T-cell (primary cell): ENCODE data around the gene CCDC14. TPM values are rescaled to one million over a fixed set of nuclear protein-coding genes. Genes with fewer than 3 reads are reported as not detected.
"Not testable (repeated sequence)": the region's sequence is repeated elsewhere in the genome, so short reads cannot be mapped to it uniquely, and the experiment has no call there.

ENCODE experiments used
- ATAC-seq, 4 experiments: fragments of 200-7000 bp in 3 of 4; fragments of 150-1000 bp in 1 of 4; cut with Tn5 transposase; replicated peaks in 1 of 4; 1 replicate in 3 of 4; 2 replicates in 1 of 4; pipeline ENCODE4 v1.10.0; 2021; ENCODE audit warnings: moderate library complexity in 3 of 4, mild to moderate bottlenecking in 2 of 4, moderate number of reproducible peaks in 1 of 4
- CTCF ChIA-PET, 2 donors: fragments of 300-600 bp; sonication (Branson Sonifier 250); formaldehyde crosslinking; loops; one replicate each; lab custom pipeline; 2022; ENCODE audit warnings: antibody characterized with exemption in 2 of 2; lab: Charles Lee
- POLR2A ChIA-PET, 2 donors: fragments of 300-600 bp; sonication (Branson Sonifier 250); formaldehyde crosslinking; loops; one replicate each; lab custom pipeline; 2022; ENCODE audit warnings: antibody characterized with exemption in 2 of 2; lab: Charles Lee
- DNase-seq, 35 experiments: peaks; one replicate each; pipeline versions ENCODE4 v3.0.0 to v3.0.0-alpha.2; 2013 to 2023
- H3K27ac ChIP-seq: one replicate; pipeline ENCODE4 v1.5.1; 2013; ENCODE audit warnings: low read length
- H3K27me3 ChIP-seq, 2 experiments: replicated peaks in 1 of 2; 1 replicate in 1 of 2; 2 replicates in 1 of 2; pipeline versions ENCODE4 v1.6.1 to v1.7.0; 2013; ENCODE audit warnings: low read length in 1 of 2, mixed read lengths in 1 of 2; ENCODE audit not compliant: control insufficient read depth in 2 of 2, insufficient read depth in 2 of 2; ENCODE audit errors: extremely low read depth in 1 of 2
- H3K36me3 ChIP-seq, 2 donors: 1 replicate in 1 of 2; 2 replicates in 1 of 2; pipeline versions ENCODE4 v1.6.1 to v1.7.0; 2013; ENCODE audit warnings: low read length in 1 of 2; ENCODE audit not compliant: control insufficient read depth in 2 of 2, insufficient read depth in 1 of 2; ENCODE audit errors: extremely low read depth in 1 of 2
- H3K4me1 ChIP-seq, 2 experiments: 1 replicate in 1 of 2; 2 replicates in 1 of 2; pipeline versions ENCODE4 v1.6.1 to v1.7.0; 2013; ENCODE audit warnings: low read length in 2 of 2, mixed read lengths in 1 of 2; ENCODE audit not compliant: insufficient read depth in 2 of 2, control insufficient read depth in 1 of 2; ENCODE audit errors: extremely low read depth in 1 of 2
- H3K4me3 ChIP-seq, 2 donors: 1 replicate in 1 of 2; 2 replicates in 1 of 2; pipeline versions ENCODE4 v1.5.1 to v1.7.0; 2013; ENCODE audit warnings: mild to moderate bottlenecking in 2 of 2, low read length in 1 of 2, moderate library complexity in 1 of 2; ENCODE audit not compliant: control insufficient read depth in 1 of 2; ENCODE audit errors: extremely low read depth in 1 of 2
- H3K9me3 ChIP-seq: 2 replicates; pipeline ENCODE4 v1.7.0; 2013
- H3K27ac Mint-ChIP-seq, 2 donors: one replicate each; pipeline ENCODE4 v1.8.0; 2020 to 2021; ENCODE audit warnings: mild to moderate bottlenecking in 2 of 2, mixed read lengths in 2 of 2
- H3K27me3 Mint-ChIP-seq, 2 donors: one replicate each; pipeline ENCODE4 v1.8.0; 2021 to 2022; ENCODE audit warnings: mixed read lengths in 2 of 2
- H3K36me3 Mint-ChIP-seq: one replicate; pipeline ENCODE4 v1.8.0; 2021; ENCODE audit warnings: mixed read lengths
- H3K4me1 Mint-ChIP-seq, 3 donors: one replicate each; pipeline ENCODE4 v1.8.0; 2020 to 2022; ENCODE audit warnings: mixed read lengths in 3 of 3, mild to moderate bottlenecking in 1 of 3
- H3K4me3 Mint-ChIP-seq, 3 donors: one replicate each; pipeline ENCODE4 v1.8.0; 2020 to 2022; ENCODE audit warnings: mild to moderate bottlenecking in 3 of 3, mixed read lengths in 3 of 3, moderate library complexity in 3 of 3
- H3K9me3 Mint-ChIP-seq, 3 donors: one replicate each; pipeline ENCODE4 v1.8.0; 2020 to 2022; ENCODE audit warnings: mixed read lengths in 3 of 3
- WGBS: methylation state at CpG from one replicate; pipeline ENCODE4 v1.1.5; 2013; ENCODE audit warnings: missing lambda C conversion rate; ENCODE audit not compliant: insufficient coverage; 5-methylcytosine and 5-hydroxymethylcytosine counted together
- total RNA-seq, 35 experiments: library from RNA in 6 of 35; stranded (reverse) in 6 of 35; fragments of 120-200 nt in 1 of 35; gene quantifications; one replicate each; pipeline versions ENCODE4 v1.2.1 to v1.2.4 and lab custom pipeline; 2013 to 2026

Gene CCDC14
- total RNA-seq, 5 donors from 2014 or later (not counting 1 experiment from before 2014, with no cell fraction given), result 27.0 to 43.9 (median 28.6) TPM

- ChIA-PET CTCF (no interaction called here), POLR2A (interaction anchor here in 1 of 2 donors (0.7 kb wide), 1 partner anchor 735 kb away, joined by 4 read pairs; no protein-coding TSS in a partner anchor)
- 82% methylated on average over 5 of the region's 5 CpGs for WGBS
- H3K36me3 ChIP-seq, result no peaks in the 10 kb centered on the region
- H3K27ac ChIP-seq, result no peak overlapping the region
- H3K4me3 ChIP-seq, result no peak overlapping the region
- Mint-ChIP-seq H3K4me3 (no peak overlapping the region), H3K36me3 (no peaks in the 10 kb centered on the region), H3K9me3 (no peaks in the 10 kb centered on the region), H3K4me1 (no peaks in the 10 kb centered on the region), H3K27me3 (peaks cover 9 to 20% of the 10 kb centered on the region in 2 donors), H3K27ac (no peak overlapping the region)
- peaks cover 0 to 3% of the 10 kb centered on the region in 2 experiments for H3K27me3 ChIP-seq
- no peaks in the 10 kb centered on the region for H3K4me1 ChIP-seq
- H3K9me3 ChIP-seq, result no peaks in the 10 kb centered on the region
- no peak for ATAC-seq
- DNase-seq, result no peak
Measured at GRCh38 chr3:123899300-123899865, 61.6 kb downstream of the CCDC14 start.

DNA sequence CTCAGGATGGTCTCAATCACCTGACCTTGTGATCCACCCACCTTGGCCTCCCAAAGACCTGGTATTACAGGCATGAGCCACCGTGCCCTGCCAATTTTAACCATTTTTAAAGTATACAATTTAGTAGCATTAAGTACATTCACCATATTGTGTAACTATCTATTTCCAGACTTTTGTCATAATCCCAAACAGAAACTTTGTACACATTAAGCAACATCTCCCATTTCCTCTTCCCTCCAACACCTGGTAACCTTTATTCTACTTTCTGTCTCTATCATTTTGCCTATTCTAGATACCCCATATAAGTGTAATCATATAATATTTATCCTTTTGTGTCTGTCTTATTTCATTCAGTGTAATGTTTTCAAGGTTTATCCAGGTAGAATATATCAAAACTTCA lies 68.0 kb downstream of the CCDC14 start:
- ATAC-seq (no peak), DNase-seq (no peak)
- peaks cover 0 to 3% of the 10 kb centered on the region in 2 experiments for H3K27me3 ChIP-seq
- Mint-ChIP-seq H3K4me3 (no peak overlapping the region), H3K27ac (no peak overlapping the region), H3K36me3 (no peaks in the 10 kb centered on the region), H3K27me3 (peaks cover 16 to 23% of the 10 kb centered on the region in 2 donors), H3K4me1 (no peaks in the 10 kb centered on the region), H3K9me3 (peaks cover 7 to 17% (median 10%) of the 10 kb centered on the region in 3 donors)
- no peak overlapping the region for H3K27ac ChIP-seq
- H3K9me3 ChIP-seq, result no peaks in the 10 kb centered on the region
- no peaks in the 10 kb centered on the region for H3K4me1 ChIP-seq
- POLR2A ChIA-PET, result no interaction called here
- H3K36me3 ChIP-seq, result no peaks in the 10 kb centered on the region
- CTCF ChIA-PET, result no interaction called here
- no CpG with 5 or more reads among the region's 1 CpG for WGBS
- no peak overlapping the region for H3K4me3 ChIP-seq

- Histone ChIP-seq H3K9me3 (no peaks in the 10 kb centered on the region), H3K4me3 (no peak overlapping the region), H3K36me3 (no peaks in the 10 kb centered on the region), H3K4me1 (no peaks in the 10 kb centered on the region), H3K27me3 (peaks cover 0 to 3% of the 10 kb centered on the region in 2 experiments), H3K27ac (no peak overlapping the region)
- ATAC-seq, result no peak
- ChIA-PET CTCF (no interaction called here), POLR2A (no interaction called here)
- Mint-ChIP-seq H3K9me3 (peaks cover 7 to 17% (median 10%) of the 10 kb centered on the region in 3 donors), H3K27me3 (peaks cover 18 to 22% of the 10 kb centered on the region in 2 donors), H3K27ac (no peak overlapping the region), H3K36me3 (no peaks in the 10 kb centered on the region), H3K4me3 (no peak overlapping the region), H3K4me1 (no peaks in the 10 kb centered on the region)
- WGBS, result 33% methylated on average over 1 of the region's 1 CpG
- no peak for DNase-seq
Measured at GRCh38 chr3:123892195-123892594, 68.8 kb downstream of the CCDC14 start.

DNA sequence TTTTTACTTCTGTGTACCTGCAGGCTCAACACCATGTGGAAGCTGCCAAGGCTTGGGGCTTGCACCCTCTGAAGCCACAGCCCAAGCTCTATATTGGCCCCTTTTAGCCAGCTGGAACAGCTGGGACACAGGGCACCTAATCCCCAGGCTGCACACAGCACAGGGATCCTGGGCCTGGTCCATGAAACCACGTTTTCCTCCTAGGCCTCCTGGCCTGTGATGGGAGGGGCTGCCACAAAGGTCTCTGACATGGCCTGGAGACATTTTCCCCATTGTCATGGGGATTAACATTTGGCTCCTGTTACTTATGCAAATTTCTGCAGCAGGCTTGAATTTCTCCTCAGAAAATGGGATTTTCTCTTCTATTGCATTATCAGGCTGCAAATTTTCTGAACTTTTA lies 70.0 kb downstream of the CCDC14 start:
- CTCF ChIA-PET, H3K4me3 Mint-ChIP-seq, POLR2A ChIA-PET, H3K4me3 ChIP-seq, H3K9me3 ChIP-seq, DNase-seq, H3K36me3 ChIP-seq, H3K27ac Mint-ChIP-seq, H3K4me1 ChIP-seq, H3K27me3 ChIP-seq, H3K4me1 Mint-ChIP-seq, ATAC-seq, H3K36me3 Mint-ChIP-seq, H3K27ac ChIP-seq: not testable (repeated sequence)
- H3K27me3 Mint-ChIP-seq, result peaks cover 25 to 26% of the 10 kb centered on the region in 2 donors
- WGBS, result 50% methylated on average over 1 of the region's 1 CpG
- peaks cover 7 to 17% (median 10%) of the 10 kb centered on the region in 3 donors for H3K9me3 Mint-ChIP-seq

- H3K4me1 Mint-ChIP-seq, result not testable (repeated sequence)
- H3K27me3 Mint-ChIP-seq, result peaks cover 31 to 32% of the 10 kb centered on the region in 2 donors
Measured at GRCh38 chr3:123890162-123890561, 70.9 kb downstream of the CCDC14 start.

DNA sequence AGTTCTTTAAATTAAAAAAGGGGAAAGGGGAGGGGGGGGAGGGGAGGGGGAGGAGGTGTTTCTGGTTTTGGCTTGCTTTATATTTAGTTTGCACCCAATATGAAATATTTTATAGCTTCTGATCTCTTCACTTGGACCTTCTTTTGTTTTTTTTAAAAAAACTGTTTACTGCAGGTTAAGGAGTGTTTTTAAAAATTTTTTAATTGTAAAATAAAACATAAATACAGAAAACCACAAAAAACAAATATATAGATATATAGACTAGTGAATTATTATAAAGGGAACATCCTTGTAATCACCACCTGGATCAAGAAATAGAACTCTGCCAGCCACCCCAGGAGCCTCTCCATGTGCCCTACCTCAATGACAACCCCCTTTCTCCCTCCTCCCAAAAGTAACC lies 76.0 kb downstream of the CCDC14 start:
- ChIA-PET CTCF (no interaction called here), POLR2A (no interaction called here)
- Histone ChIP-seq H3K36me3 (no peaks in the 10 kb centered on the region), H3K9me3 (no peaks in the 10 kb centered on the region), H3K27me3 (peaks cover 0 to 37% of the 10 kb centered on the region in 2 experiments), H3K4me1 (peaks cover 0 to 11% of the 10 kb centered on the region in 2 experiments), H3K4me3 (no peak overlapping the region), H3K27ac (no peak overlapping the region)
- H3K4me1 Mint-ChIP-seq, result peaks cover 9 to 20% (median 15%) of the 10 kb centered on the region in 3 donors
- H3K9me3 Mint-ChIP-seq, result peaks cover 0 to 4% (median 0%) of the 10 kb centered on the region in 3 donors
- ATAC-seq (no peak), DNase-seq (no peak)
- peaks cover 61 to 69% of the 10 kb centered on the region in 2 donors for H3K27me3 Mint-ChIP-seq
- no peak overlapping the region for H3K27ac Mint-ChIP-seq
- peak overlapping the region in 1 of 3 donors; percentile 60 for H3K4me3 Mint-ChIP-seq
- no peaks in the 10 kb centered on the region for H3K36me3 Mint-ChIP-seq

More at GRCh38 chr3:123890162-123890561, 70.9 kb downstream of the CCDC14 start:
- POLR2A ChIA-PET, CTCF ChIA-PET, H3K4me3 Mint-ChIP-seq, H3K36me3 ChIP-seq, H3K9me3 ChIP-seq, ATAC-seq, H3K27ac Mint-ChIP-seq, H3K4me1 ChIP-seq, H3K27me3 ChIP-seq, H3K36me3 Mint-ChIP-seq, DNase-seq, H3K4me3 ChIP-seq, H3K27ac ChIP-seq: not testable (repeated sequence)
- peaks cover 7 to 17% (median 10%) of the 10 kb centered on the region in 3 donors for H3K9me3 Mint-ChIP-seq
- no CpG with 5 or more reads among the region's 3 CpGs for WGBS
